AG09319 (cell line): Measurements from ENCODE around the gene ME2.
"Not testable (repeated sequence)": the region's sequence is repeated elsewhere in the genome, so short reads cannot be mapped to it uniquely, and the experiment has no call there.

ENCODE experiments used
- DNase-seq: peaks from one replicate; pipeline ENCODE4 v3.0.0-alpha.2; 2010; ENCODE audit warnings: low read depth; ENCODE audit errors: extremely low read depth
- TF ChIP-seq, protein P1 (sequence below): IDR thresholded peaks from 2 replicates; pipeline ENCODE4 v1.5.1; 2011; ENCODE audit warnings: low read depth, mild to moderate bottlenecking, inconsistent platforms, low read length, moderate library complexity

The ME2 gene

DNA sequence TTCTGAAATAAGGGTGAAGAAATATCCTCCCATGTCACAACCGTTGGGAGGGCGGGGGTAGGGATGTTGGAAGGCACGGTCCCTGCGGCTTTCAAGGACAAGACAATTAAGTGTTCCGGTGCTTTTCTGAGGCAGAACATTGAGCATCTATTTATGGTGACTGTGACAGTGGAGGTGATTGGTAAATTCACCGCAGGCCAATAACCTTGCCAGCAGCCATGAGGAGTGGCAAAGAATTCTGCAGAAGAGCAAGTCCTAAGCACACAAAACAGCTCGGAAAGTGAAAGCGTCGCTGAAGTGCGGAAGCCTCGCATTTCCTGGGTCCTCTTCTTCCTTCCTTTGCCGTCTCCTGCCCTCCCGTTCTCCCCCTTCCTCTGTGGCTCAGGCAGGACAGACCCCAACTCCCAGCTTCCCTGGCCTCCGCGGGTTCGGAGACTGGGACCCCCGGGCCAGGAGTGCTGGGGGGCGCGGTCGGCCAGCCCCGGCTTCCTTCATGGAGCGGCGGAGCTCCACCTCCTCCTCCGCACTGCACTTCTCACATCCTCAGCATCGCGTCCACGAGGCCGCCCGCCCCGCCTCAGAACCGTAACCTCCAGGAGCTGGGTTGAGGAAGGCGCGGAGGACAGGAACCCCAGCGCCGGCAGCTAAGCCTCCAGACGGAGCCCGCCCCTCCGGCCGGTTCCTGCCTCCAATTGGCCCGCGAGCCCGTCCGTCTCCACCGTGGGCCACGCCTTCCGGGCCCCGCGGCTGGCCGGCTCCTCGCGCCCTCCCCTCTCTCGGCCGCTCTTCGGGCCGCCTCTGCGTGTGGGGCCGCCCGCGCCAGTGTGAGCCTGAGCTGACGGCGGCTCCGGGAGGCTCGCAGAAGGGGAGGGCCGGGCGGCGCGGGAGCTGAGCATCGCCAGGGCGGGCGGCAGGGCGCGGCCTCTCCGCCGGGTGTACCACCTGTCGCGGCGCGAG lies at the start of gene ME2:
ME2 (plus strand) TSS at position 774 of the 957 bp plus-strand sequence. CDS start 16,703 bp downstream, outside the sequence.
- DNase-seq: peak; percentile 74
- TF ChIP-seq, protein P1, sequence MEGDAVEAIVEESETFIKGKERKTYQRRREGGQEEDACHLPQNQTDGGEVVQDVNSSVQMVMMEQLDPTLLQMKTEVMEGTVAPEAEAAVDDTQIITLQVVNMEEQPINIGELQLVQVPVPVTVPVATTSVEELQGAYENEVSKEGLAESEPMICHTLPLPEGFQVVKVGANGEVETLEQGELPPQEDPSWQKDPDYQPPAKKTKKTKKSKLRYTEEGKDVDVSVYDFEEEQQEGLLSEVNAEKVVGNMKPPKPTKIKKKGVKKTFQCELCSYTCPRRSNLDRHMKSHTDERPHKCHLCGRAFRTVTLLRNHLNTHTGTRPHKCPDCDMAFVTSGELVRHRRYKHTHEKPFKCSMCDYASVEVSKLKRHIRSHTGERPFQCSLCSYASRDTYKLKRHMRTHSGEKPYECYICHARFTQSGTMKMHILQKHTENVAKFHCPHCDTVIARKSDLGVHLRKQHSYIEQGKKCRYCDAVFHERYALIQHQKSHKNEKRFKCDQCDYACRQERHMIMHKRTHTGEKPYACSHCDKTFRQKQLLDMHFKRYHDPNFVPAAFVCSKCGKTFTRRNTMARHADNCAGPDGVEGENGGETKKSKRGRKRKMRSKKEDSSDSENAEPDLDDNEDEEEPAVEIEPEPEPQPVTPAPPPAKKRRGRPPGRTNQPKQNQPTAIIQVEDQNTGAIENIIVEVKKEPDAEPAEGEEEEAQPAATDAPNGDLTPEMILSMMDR: no peak

DNA sequence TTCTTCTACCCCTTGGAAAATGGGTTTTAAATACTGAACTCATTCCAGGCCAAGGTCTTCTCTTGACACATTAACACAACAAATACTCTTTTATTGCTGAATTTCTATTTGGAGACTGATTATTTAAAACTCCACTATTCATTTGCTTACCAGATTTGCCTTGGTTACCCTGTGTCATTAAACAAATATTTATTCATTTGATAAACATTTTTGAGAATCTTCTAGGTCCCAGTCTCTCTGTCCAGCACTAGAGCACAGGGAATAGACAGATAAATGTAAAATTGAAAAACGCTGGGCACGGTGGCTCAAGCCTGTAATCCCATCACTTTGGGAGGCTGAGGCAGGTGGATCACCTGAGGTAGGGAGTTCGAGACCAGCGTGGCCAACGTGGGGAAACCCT lies 49.3 kb upstream of the ME2 start:
- TF ChIP-seq, protein P1: no peak
- DNase-seq: no peak

DNA sequence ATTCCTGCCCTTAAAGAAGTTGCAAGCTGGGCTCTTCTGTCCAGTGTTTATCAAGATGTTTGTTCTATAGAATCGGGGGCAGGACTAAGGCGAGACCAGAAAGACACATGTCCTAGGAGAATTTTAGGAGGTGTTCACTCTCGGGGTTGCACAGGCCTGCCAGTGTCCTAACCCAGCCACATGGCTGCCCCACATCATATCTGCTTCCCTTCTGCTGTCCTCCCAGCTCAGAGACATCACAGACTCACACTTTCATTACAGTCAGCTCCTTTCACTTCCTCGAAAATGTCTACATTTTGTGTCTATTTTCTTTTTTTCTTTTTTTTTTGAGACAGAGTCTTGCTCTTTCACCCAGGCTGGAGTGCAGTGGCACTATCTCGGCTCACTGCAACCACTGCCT lies 48.4 kb upstream of the ME2 start:
- no peak for DNase-seq
- TF ChIP-seq, protein P1: no peak

DNA sequence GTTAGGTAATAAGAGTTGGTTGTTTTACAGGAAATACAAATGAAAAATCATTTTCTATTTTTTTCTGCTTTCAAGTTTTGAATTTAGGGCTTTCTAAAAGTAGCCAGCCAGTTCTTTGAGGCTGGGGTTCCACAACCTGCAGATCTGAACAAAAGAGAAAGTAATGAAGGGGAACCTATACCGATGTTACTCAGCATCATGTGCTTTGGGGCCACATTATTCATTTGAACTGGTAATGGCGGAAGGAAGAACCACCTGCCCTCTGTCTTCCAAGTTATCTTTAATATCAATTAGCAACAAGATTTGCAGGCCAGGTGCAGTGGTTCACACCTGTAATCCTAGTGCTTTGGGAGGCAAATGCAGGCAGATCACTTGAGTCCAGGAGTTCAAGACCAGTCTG lies 46.2 kb upstream of the ME2 start:
- DNase-seq: no peak
- TF ChIP-seq, protein P1: no peak

DNA sequence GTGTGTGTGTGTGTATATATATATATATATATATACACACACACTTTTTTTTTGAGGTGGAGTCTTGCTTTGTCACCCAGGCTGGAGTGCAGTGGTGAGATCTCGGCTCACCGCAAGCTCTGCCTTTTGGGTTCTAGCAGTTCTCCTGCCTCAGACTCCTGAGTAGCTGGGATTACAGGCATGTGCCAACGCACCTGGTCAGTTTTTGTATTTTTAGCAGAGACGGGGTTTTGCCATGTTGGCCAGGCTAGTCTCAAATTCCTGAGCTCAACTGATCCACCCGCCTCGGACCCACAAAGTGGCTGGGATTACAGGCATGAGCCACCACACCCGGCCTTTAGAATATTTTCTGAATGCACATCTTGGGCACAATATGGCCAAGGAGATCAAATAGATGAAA lies 45.4 kb upstream of the ME2 start:
- DNase-seq: not testable (repeated sequence)

DNA sequence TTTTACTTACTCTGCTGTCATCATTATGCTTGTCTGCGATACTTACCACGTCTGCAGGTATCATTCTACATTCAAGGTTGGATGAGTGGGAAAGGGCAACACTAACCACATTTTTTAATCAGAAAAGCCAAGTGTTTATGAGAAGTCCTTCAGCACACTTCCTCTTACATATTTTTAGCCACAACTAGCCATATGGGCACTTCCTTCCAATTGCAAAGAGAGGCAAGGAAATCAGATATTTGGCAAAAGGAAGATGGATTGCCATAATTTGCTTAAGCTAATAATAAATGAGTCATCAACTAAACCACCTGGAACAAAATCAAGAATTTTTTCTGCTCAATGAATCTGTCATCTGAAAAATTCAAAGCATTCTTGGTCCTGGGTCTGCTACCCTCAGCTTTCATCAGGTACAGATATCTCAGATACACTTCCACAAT lies 42.4 kb upstream of the ME2 start:
- TF ChIP-seq, protein P1: no peak
- DNase-seq: peak; percentile 49

DNA sequence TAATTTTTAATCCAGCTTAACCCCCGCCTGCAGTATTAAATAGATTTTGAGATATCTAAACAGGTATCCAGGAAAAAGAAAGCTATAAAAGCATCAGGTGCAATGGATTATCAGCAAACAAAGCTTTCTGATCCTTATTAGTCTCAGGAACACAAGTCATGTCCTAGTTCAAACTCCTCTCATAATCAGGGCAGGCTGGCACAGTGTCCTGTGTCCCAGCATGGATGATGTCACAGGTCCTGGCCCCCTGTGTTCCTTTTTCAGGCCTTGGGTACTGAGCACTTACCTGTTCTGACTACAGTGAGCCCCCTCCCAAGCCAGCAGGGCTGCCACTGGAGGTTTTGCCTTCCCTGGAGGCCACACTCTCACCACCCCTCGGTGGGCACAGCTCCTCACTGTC lies 39.6 kb upstream of the ME2 start:
- no peak for DNase-seq
- TF ChIP-seq, protein P1: no peak
